Adrenal gland (tissue), 5 donors: Measurements from ENCODE around the gene BCL11A.

ENCODE experiments used
- POLR2A ChIP-seq, 2 donors: fragments of 450-650 bp; IDR thresholded peaks; one replicate each; pipeline ENCODE4 v1.6.1; 2017; ENCODE audit warnings: antibody characterized with exemption in 2 of 2, mild to moderate bottlenecking in 2 of 2, moderate library complexity in 1 of 2
- TF ChIP-seq, protein P1 (sequence below), 6 experiments: fragments of 450-650 bp in 4 of 6; fragments of 200-600 bp in 2 of 6; sonication (generic) in 1 of 6; IDR thresholded peaks; 1 replicate in 5 of 6; 2 replicates in 1 of 6; pipeline versions ENCODE4 v1.5.1 to v1.8.0; 2016 to 2021; ENCODE audit warnings: antibody characterized with exemption in 6 of 6, mild to moderate bottlenecking in 2 of 6, moderate library complexity in 1 of 6
- donor health status: DM: no; HTN: no; CAD: no.

- TF ChIP-seq, protein P1, sequence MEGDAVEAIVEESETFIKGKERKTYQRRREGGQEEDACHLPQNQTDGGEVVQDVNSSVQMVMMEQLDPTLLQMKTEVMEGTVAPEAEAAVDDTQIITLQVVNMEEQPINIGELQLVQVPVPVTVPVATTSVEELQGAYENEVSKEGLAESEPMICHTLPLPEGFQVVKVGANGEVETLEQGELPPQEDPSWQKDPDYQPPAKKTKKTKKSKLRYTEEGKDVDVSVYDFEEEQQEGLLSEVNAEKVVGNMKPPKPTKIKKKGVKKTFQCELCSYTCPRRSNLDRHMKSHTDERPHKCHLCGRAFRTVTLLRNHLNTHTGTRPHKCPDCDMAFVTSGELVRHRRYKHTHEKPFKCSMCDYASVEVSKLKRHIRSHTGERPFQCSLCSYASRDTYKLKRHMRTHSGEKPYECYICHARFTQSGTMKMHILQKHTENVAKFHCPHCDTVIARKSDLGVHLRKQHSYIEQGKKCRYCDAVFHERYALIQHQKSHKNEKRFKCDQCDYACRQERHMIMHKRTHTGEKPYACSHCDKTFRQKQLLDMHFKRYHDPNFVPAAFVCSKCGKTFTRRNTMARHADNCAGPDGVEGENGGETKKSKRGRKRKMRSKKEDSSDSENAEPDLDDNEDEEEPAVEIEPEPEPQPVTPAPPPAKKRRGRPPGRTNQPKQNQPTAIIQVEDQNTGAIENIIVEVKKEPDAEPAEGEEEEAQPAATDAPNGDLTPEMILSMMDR (IDR thresholded peaks at IDR 0.05) = no peak
- no peak for TF ChIP-seq POLR2A (IDR thresholded peaks at IDR 0.05)
Measured at GRCh38 chr2:60556576-60557485, 3.4 kb upstream of the BCL11A start.
